Left kidney (tissue), 8 donors: ENCODE data around the gene KCTD5. TPM values are rescaled to one million over a fixed set of nuclear protein-coding genes. Genes with fewer than 3 reads are reported as not detected.
"Not testable (repeated sequence)": the region's sequence is repeated elsewhere in the genome, so short reads cannot be mapped to it uniquely, and the experiment has no call there.

Experiments
- DNase-seq: peaks from one replicate; pipeline ENCODE4 v3.0.0-alpha.2; 2013
- long read RNA-seq, 8 donors: transcript quantifications; one replicate each; lab custom pipeline, GENCODE V29; 2026
- polyA plus RNA-seq: library from polyadenylated mRNA; unstranded; fragments of 120-200 nt; gene quantifications from one replicate; pipeline ENCODE4 v1.2.1, GENCODE V29; 2013; ENCODE audit not compliant: insufficient read length

KCTD5 gene, protein sequence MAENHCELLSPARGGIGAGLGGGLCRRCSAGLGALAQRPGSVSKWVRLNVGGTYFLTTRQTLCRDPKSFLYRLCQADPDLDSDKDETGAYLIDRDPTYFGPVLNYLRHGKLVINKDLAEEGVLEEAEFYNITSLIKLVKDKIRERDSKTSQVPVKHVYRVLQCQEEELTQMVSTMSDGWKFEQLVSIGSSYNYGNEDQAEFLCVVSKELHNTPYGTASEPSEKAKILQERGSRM
- polyA plus RNA-seq = 22.2 TPM
- long read RNA-seq, donor 1, transcript KCTD5-201 (6 exons, 2,482 nt) = major isoform, 15 of 15 reads
- long read RNA-seq, donor 1, partial matches to known transcripts = 0 of 15 reads
- long read RNA-seq, donor 1, other reads (novel, unspliced or antisense) = 0 of 15 reads
- long read RNA-seq, donor 2, transcript KCTD5-201 (6 exons, 2,482 nt) = major isoform, 7 of 7 reads
- long read RNA-seq, donor 2, partial matches to known transcripts = 0 of 7 reads
- long read RNA-seq, donor 2, other reads (novel, unspliced or antisense) = 0 of 7 reads
- long read RNA-seq, donor 3, transcript KCTD5-201 (6 exons, 2,482 nt) = major isoform, 6 of 6 reads
- long read RNA-seq, donor 3, partial matches to known transcripts = 0 of 6 reads
- long read RNA-seq, donor 3, other reads (novel, unspliced or antisense) = 0 of 6 reads
- long read RNA-seq, donor 4, partial matches to known transcripts = 0 of 1 reads
- long read RNA-seq, donor 4, other reads (novel, unspliced or antisense) = 0 of 1 reads
- long read RNA-seq, donor 5, transcript KCTD5-201 (6 exons, 2,482 nt) = major isoform, 10 of 10 reads
- long read RNA-seq, donor 5, partial matches to known transcripts = 0 of 10 reads
- long read RNA-seq, donor 5, other reads (novel, unspliced or antisense) = 0 of 10 reads
- long read RNA-seq, donor 6, transcript KCTD5-201 (6 exons, 2,482 nt) = major isoform, 10 of 10 reads
- long read RNA-seq, donor 6, partial matches to known transcripts = 0 of 10 reads
- long read RNA-seq, donor 6, other reads (novel, unspliced or antisense) = 0 of 10 reads
- long read RNA-seq, donor 7, transcript KCTD5-201 (6 exons, 2,482 nt) = major isoform, 14 of 14 reads
- long read RNA-seq, donor 7, partial matches to known transcripts = 0 of 14 reads
- long read RNA-seq, donor 7, other reads (novel, unspliced or antisense) = 0 of 14 reads
- long read RNA-seq, donor 8, partial matches to known transcripts = 0 of 4 reads
- long read RNA-seq, donor 8, other reads (novel, unspliced or antisense) = 0 of 4 reads

DNA sequence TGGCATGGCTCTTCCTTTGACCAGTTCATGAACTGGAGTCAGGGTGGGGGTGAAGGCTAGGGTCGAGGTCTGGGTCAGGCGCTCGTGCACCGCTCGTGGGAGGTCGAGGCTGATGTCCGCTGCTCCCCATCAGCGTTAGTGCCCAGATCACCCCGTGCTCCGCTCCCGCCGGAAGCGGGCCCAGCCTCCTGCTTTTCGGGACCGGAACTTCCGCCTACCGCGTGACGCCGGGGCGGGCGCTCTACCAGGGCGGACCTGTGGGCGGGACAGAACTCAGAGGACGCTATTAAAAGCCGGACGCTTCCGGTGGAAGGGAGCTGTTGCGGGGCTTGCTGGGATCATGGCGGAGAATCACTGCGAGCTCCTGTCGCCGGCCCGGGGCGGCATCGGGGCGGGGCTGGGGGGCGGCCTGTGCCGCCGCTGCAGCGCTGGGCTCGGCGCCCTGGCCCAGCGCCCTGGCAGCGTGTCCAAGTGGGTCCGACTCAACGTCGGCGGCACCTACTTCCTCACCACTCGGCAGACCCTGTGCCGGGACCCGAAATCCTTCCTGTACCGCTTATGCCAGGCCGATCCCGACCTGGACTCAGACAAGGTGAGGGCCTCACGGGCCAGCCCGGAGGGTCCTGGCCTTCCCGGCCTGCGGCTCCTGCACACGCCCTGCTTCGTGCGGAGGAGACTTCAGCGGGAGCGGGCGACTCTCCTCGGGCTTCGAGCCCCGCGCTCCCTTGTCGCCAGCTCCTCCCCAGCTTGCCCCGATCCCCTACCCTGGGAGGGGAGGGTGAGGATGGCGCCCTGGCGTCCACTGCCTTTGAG, at the start of gene KCTD5:
Gene KCTD5 (plus strand): TSS at position 315 of the 813 bp plus-strand sequence. CDS start 26 bp downstream, at position 341.
- peak; percentile 95 for DNase-seq

DNA sequence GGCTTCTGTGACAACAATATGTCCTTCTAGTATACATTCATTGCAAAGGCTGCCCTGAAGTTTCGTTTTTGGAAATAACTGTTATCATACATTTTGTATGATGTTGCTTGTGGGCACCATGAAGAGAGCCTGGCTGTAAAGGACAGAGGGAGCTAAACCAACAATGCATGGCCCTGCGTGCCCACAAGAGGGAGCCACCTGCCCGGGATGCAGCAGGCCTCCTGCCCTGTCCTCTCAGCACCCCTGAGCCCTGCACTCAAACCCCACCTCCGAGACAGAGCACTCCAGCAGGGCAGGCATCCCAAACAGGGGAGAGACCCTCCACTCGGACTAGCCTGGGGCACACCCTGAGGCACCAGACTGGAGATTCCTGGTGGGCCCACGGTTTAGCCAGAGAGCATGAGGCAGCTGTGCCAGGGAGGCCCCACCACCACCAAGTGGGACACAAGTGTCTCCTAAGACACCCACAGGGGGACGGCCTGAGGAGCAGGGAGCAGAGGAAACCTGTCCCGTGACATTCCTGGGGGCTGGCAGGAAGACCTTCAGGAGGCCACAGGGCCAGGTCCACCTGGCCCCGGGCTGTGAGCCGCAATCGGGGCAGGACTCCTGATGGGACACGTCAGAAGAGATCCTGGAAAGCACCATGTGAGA, 43.1 kb upstream of the KCTD5 start:
- DNase-seq = not testable (repeated sequence)

DNA sequence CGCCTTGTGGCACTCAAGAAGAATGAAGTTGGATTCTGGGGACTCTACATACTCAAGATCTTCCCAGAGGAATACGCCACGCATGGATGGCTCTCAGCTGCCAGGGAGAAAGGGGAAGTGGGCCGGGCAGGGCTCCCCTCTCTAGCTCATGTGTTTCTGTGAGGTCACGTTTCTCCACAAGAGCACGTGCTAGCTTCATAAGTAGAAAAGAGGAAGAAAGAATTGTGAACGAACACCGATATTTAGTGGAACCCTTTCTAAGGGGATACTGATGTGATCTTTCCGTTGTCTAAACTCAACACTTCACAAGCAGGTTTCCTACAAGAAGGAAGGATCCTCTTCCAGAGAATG, 42.6 kb upstream of the KCTD5 start:
- DNase-seq = not testable (repeated sequence)

DNA sequence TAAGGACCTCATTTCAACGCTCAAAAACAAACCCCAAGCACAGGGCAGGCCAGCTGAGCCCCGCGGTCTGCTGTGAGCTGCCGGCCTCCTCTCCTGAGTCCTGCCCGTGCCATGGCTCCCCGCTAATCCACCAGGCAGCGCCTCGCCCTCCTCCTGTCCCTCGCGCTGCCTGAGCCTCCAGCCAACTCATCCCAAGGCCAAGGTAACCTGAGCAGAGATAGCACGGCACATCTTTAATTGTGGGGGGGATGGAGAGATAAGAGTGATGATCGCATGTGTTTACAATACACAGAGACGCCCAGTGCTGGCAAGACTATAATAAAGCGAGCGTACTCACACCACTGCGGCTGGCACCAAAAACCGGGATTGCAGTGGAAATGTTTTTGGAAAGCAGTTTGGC, 39.8 kb upstream of the KCTD5 start:
- not testable (repeated sequence) for DNase-seq

DNA sequence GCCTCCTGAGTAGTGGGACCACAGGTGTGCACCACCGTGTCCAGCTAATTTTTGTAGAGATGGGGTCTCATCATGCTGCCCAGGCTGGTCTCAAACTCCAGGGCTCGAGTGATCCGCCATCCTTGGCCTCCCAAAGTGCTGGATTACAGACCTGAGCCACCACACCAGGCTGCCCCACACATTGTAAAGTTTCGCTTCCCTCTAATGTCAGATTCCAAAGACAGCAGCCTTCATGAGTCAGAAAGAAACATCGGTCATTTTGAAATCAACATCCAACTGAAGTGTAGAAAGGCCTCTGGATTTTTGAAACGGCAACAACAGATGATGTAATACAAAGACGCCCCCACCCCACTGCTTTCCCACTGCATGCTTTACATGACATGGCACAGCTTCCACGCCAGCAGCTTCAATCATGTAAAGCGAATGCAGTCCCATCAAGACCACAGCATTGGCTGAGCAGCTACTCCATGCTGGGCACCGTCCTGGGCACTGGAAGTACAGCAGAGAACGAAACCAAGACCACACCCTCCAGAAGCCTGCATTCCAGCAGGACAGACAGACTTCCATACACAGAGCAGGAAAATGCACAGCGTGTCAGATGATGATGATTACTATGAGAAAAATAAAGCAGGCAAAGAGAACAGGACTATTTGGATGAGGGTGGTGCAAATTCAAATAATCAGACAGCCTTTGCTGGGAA, 37.4 kb upstream of the KCTD5 start:
- DNase-seq = not testable (repeated sequence)

DNA sequence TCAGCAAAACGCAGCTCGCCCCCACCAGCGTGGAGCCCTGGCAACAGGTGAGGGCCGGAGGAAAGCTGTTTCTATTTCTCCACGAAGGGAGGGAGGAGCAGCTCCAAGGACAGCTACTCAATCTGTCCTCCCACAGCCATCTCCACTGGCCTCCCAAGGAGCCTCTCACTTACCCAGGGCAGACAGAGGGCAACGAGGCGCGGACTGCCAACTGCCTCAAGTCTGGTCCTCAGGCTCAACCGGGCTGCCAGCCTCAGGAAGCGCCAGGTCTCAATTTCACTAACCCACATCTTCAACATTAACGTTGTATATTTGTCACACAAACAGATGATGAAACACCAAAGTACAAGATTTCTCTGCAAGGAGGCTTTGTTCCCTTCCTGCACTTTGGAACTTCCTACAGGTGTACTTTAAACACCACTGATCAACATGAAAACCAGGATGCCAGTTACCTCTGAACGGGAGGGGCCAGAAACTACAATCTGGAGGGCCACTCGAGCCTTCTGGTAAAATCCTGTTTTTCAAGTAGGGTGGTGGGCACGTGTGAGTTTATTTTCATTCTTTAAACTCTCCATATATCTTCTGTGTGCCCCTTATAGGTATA, 31.0 kb upstream of the KCTD5 start:
- not testable (repeated sequence) for DNase-seq

DNA sequence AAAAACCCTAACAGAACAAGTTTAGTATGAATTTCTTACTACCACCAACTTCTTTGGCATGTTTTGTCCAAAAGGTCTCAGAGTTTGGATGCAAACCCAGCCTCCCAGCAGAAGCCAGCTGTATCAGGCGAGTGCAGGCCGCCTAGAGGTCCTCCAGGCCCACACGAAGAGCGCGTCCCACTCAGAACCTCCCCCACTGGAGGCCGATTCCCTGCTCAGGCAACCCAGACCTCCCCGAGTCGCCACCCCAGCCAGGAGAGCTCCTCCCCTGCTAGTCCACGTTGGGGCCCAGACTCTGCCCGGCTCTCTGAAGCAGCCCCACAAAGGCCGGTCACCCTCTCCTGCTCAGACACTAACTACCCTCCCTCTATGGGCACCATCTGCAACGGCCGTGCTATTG, 28.4 kb upstream of the KCTD5 start:
- not testable (repeated sequence) for DNase-seq

DNA sequence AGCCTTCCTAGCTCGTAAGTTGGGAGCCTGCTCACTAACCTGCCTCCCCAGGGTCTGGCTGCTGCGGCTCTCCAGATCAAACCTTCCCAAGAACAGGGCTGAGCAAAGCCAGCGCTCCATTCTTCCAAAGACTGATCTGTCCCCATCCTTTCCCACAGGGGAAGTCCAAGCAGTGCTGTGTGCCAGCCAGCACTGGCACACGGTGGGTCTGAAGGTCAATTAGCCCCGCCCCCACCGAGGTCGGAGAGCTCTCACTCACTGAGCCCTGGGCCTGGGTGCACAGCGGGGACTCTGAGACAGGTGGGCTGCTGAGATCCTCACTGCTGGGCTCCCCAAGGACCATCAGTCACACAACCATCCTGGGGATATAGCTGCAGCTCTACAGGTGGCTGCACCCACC, 27.4 kb upstream of the KCTD5 start:
- not testable (repeated sequence) for DNase-seq

DNA sequence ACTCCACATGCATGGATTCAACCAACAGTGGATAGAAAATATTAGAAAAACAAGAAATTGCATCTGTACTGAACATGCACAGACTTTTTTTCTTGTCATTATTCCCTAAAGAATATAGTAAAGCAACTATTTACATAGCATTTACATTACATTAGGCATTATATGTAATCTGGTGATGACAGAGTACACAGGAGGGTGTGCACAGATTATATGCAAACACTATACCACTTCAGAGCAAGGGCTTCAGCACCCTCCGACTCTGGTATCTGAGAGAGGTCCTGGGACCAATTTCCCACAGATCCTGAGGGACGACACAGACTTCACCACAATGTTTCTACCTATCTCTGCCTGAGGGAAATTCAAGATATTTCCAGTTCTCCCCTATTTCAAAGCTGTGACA, 25.3 kb upstream of the KCTD5 start:
- DNase-seq = no peak

DNA sequence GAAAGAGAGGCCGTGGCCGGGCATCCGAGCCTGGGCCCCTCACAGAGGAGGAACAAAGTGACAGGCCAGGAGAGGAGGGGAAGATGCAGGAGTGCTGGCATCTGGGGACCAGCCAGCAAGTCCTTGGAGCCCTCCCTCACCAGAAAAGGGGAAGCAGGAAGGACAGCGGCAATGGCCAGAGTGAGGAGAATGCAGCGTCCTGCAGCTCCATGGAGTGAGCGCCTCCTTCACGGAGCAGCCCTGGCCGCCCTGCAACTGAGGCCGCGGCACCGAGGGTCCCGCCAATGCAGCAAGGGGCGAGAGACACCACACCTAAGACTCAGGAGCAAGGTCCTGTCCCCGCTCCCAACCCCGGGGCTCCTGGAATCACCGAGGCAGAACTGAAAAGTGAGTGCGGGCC, 24.5 kb upstream of the KCTD5 start:
- DNase-seq = not testable (repeated sequence)

DNA sequence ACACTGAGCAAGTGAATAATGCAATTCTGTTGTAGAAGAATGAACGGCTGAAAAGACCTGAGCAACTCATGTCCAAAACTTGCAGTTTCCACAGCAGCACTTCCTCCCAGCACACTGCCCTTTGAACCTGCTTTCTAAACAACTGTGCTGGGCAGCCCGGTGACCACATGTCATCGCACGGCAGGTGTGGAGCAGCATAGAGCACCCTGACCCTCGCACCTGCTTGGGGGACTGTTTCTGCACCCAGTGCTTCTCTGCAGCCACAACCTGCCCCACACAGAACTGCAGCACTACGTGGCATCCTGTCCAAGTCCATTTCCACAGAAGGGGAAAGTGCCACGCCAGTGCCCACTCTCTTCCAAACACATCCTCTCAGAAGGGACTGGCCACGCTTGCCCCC, 22.8 kb upstream of the KCTD5 start:
- DNase-seq = not testable (repeated sequence)

DNA sequence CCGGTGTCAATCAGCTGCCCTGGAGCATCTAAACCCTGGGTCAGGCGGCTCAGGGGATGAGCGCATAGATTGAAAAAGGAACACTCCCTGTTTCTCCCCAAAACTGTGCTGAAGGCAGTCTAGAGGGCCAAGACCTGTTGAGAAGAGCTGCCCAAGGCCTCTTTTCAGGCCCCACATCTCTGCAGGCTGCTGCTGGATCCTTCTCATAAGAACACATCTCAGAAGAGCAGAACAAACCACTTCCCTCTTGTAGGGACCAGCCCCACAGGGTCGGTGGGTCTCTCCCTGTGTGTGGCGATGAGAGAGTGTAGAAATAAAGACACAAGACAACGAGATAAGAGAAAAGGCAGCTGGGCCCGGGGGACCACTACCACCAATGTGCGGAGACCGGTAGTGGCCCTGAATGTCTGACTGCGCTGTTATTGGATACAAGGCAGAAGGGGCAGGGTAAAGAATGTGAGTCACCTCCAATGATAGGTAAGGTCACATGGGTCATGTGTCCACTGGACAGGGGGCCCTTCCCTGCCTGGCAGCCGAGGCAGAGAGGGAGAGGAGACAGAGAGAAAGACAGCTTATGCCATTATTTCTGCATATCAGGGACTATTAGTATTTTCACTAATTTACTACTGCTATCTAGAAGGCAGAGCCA, 22.2 kb upstream of the KCTD5 start:
- DNase-seq = not testable (repeated sequence)

DNA sequence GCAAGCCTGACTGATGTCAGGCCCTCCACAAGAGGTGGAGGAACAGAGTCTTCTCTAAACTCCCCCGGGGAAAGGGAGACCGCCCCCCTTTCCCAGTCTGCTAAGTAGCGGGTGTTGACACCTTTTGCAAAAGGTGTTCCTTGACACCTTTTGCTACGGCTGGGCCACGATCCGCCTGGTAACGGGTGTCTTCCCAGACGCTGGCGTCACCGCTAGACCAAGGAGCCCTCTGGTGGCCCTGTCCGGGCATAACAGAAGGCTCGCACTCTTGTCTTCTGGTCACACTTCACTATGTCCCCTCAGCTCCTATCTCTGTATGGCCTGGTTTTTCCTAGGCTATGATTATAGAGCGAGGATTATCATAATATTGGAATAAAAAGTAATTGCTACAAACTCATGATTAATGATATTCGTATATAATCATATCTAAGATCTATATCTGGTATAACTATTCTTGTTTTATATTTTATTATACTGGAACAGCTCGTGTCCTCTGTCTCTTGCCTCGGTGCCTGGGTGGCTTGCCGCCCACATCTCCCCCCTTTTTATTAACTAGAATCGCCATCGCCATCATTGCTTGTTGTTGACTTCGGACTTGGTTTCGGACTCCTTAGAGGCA, 21.5 kb upstream of the KCTD5 start:
- not testable (repeated sequence) for DNase-seq

DNA sequence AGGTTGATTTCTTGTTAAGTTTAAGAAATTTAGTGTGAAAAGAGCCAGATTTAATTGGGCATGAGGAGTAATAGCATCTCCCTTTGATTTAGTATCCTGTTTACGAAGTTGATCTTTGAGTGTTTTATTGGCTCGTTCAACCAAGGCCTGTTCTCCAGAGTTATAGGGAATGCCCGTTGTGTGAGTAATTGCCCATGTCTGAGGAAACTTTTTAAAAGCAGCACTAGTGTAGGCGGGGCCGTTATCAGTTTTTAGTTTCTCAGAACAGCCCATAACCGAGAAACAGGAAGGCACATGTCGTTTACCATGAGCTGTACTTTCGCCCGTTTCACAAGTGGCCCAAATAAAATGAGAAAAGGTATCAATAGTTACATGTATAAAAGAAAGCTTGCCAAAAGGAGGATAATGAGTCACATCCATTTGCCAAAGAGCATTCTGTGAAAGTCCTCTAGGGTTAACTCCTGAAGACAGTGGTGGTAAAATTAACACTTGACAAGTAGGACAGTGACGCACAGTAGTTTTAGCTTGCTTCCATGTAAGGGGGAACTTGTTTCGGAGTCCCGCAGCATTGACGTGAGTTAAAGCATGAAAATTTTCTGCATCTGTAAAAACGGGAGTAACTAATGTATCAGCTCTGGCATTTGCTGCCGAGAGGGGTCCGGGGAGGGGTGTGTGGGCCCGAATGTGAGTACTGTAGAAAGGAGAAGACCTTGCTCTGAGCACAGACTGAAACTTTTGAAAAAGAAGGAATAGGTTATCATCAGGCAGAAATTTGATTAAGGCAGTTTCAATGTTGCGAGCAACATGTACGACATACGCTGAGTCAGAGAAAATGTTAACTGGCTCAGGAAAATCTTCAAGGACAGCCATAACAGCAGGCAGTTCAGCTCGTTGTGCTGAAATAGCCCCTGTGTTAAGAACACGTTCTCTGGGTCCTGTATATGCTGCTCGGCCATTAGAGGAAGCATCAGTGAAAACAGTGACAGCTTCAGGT, 18.5 kb upstream of the KCTD5 start:
- peak; percentile 66 for DNase-seq

DNA sequence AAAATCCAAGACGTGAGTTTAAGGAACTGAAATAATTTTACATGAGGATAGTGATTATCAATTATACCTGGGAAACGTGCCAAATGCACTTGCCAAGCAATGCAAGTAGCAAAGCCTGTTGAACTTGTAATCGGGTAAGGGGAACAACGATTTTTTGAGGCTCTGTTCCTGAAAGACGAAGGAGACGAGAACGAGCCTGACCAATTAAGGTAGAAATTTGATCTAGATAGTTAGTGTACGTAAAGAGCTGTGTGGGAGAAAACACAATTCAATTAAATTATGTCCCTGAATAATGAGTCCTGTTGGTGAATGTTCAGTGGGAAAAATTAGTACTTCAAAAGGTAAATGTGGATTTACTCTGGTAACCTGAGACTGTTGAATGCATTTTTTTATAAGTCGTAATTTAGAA, 17.7 kb upstream of the KCTD5 start:
- DNase-seq = no peak

DNA sequence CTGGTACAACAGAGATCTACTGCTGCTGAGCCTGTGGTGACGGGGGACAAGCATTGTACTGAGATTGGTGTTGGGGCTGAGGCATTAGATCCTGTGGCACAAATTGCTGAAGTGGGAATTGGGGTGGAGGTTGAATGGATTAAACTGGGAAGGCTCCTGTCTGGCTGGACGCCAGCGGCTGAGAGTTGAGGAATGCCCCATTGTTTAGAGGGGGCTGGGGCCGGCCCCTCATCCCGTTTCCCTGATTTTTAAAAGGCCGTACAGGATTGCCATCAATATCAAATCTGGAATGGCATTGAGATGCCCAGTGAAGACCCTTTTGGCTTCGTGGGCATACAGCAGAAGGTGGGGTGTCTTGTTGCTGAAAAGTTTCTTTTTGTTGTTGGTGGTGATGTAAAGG, 15.7 kb upstream of the KCTD5 start:
- DNase-seq = not testable (repeated sequence)

DNA sequence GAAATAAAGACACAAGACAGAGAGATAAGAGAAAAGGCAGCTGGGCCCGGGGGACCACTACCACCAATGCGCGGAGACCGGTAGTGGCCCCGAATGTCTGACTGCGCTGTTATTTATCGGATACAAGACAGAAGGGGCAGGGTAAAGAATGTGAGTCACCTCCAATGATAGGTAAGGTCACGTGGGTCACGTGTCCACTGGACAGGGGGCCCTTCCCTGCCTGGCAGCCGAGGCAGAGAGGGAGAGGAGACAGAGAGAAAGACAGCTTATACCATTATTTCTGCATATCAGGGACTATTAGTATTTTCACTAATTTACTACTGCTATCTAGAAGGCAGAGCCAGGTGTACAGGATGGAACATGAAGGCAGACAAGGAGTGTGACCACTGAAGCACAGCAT, 12.7 kb upstream of the KCTD5 start:
- not testable (repeated sequence) for DNase-seq
